ENCODE data around the gene NDUFA8. TPM values are rescaled to one million over a fixed set of nuclear protein-coding genes. Genes with fewer than 3 reads are reported as not detected.

The NDUFA8 gene
- total RNA-seq, 4 donors from 2014 or later = 16.3 to 34.4 (median 30.2) TPM

- Histone ChIP-seq H3K36me3 (peaks cover 52% of the 10 kb centered on the region), H3K27ac (no peak overlapping the region), H3K9me3 (no peaks in the 10 kb centered on the region), H3K4me3 (no peak overlapping the region), H3K4me1 (no peaks in the 10 kb centered on the region), H3K27me3 (no peaks in the 10 kb centered on the region)
- 85% methylated on average over 3 of the region's 3 CpGs for WGBS
- no peak for TF ChIP-seq POLR2A (IDR thresholded peaks at IDR 0.05)
- TF ChIP-seq EP300 (IDR thresholded peaks at IDR 0.05) = no peak
- TF ChIP-seq CTCF (IDR thresholded peaks at IDR 0.05) = no peak
- no peak for TF ChIP-seq POLR2AphosphoS5 (IDR thresholded peaks at IDR 0.05)
- no peak for DNase-seq (ENCODE audit: low spot score in 2 of 2)
These were observed 14.6 kb downstream of the NDUFA8 start for GRCh38 chr9:122144836-122145591.

GRCh38 chr9:122143876-122144405 is 15.6 kb downstream of the NDUFA8 start:
- WGBS = 76% methylated on average over 14 of the region's 14 CpGs
- Histone ChIP-seq H3K27ac (no peak overlapping the region), H3K4me1 (peaks cover 4% of the 10 kb centered on the region), H3K27me3 (no peaks in the 10 kb centered on the region), H3K36me3 (peaks cover 46% of the 10 kb centered on the region), H3K9me3 (no peaks in the 10 kb centered on the region), H3K4me3 (no peak overlapping the region)
- no peak for DNase-seq (ENCODE audit: low spot score in 2 of 2)
- no peak for TF ChIP-seq CTCF (IDR thresholded peaks at IDR 0.05)
- no peak for TF ChIP-seq EP300 (IDR thresholded peaks at IDR 0.05)
- no peak for TF ChIP-seq POLR2AphosphoS5 (IDR thresholded peaks at IDR 0.05)
- no peak for TF ChIP-seq POLR2A (IDR thresholded peaks at IDR 0.05)

- Histone ChIP-seq H3K36me3 (peaks cover 46% of the 10 kb centered on the region), H3K9me3 (no peaks in the 10 kb centered on the region)
These were observed 16.3 kb downstream of the NDUFA8 start for GRCh38 chr9:122143296-122143695.

GRCh38 chr9:122141671-122142070 is 17.9 kb downstream of the NDUFA8 start:
- H3K27ac ChIP-seq = no peak overlapping the region
- 88% methylated on average over 5 of the region's 5 CpGs for WGBS
- H3K36me3 ChIP-seq = peaks cover 32% of the 10 kb centered on the region

More at GRCh38 chr9:122143296-122143695, 16.3 kb downstream of the NDUFA8 start:
- 64% methylated on average over 1 of the region's 1 CpG for WGBS
- TF ChIP-seq POLR2AphosphoS5 (IDR thresholded peaks at IDR 0.05) (no peak), POLR2A (IDR thresholded peaks at IDR 0.05) (no peak), EP300 (IDR thresholded peaks at IDR 0.05) (no peak), CTCF (IDR thresholded peaks at IDR 0.05) (no peak)
- no peak for DNase-seq (ENCODE audit: low spot score in 2 of 2)
- H3K27me3 ChIP-seq = no peaks in the 10 kb centered on the region
- no peak overlapping the region for H3K4me3 ChIP-seq
- no peak overlapping the region for H3K27ac ChIP-seq
- peaks cover 8% of the 10 kb centered on the region for H3K4me1 ChIP-seq

More at GRCh38 chr9:122141671-122142070, 17.9 kb downstream of the NDUFA8 start:
- Histone ChIP-seq H3K4me1 (peaks cover 8% of the 10 kb centered on the region), H3K9me3 (no peaks in the 10 kb centered on the region), H3K27me3 (no peaks in the 10 kb centered on the region), H3K4me3 (no peak overlapping the region)
- no peak for DNase-seq (ENCODE audit: low spot score in 2 of 2)
- TF ChIP-seq CTCF (IDR thresholded peaks at IDR 0.05) (no peak), EP300 (IDR thresholded peaks at IDR 0.05) (no peak), POLR2AphosphoS5 (IDR thresholded peaks at IDR 0.05) (no peak), POLR2A (IDR thresholded peaks at IDR 0.05) (no peak)
